Chondrocyte (in vitro differentiated cells): ENCODE data around the gene CCL14. TPM values are rescaled to one million over a fixed set of nuclear protein-coding genes. Genes with fewer than 3 reads are reported as not detected.
"Not testable (repeated sequence)": the region's sequence is repeated elsewhere in the genome, so short reads cannot be mapped to it uniquely, and the experiment has no call there.

ENCODE experiments used
- DNase-seq: peaks from one replicate; pipeline ENCODE4 v3.0.0; 2021; ENCODE audit warnings: mixed read lengths, low spot score
- H3K27ac Mint-ChIP-seq: one replicate; pipeline ENCODE4 v1.8.0; 2021; ENCODE audit warnings: mild to moderate bottlenecking, moderate library complexity, mixed read lengths; ENCODE audit not compliant: unreplicated experiment
- H3K27me3 Mint-ChIP-seq: 2 replicates; pipeline ENCODE4 v1.8.0; 2021; ENCODE audit warnings: low read depth, mixed read lengths
- H3K36me3 Mint-ChIP-seq: 2 replicates; pipeline ENCODE4 v1.8.0; 2021; ENCODE audit warnings: low read depth, mixed read lengths
- H3K4me1 Mint-ChIP-seq: 2 replicates; pipeline ENCODE4 v1.8.0; 2021; ENCODE audit warnings: low read depth, mild to moderate bottlenecking, mixed read lengths
- H3K4me3 Mint-ChIP-seq: one replicate; pipeline ENCODE4 v1.8.0; 2021; ENCODE audit warnings: mild to moderate bottlenecking, moderate library complexity, mixed read lengths; ENCODE audit not compliant: unreplicated experiment
- H3K9me3 Mint-ChIP-seq: 2 replicates; pipeline ENCODE4 v1.8.0; 2021; ENCODE audit warnings: low read depth, mixed read lengths
- CTCF ChIP-seq: fragments of 200-600 bp; sonication (generic); IDR thresholded peaks from 2 replicates; pipeline ENCODE4 v1.5.0; 2021; ENCODE audit warnings: antibody characterized with exemption, mild to moderate bottlenecking, moderate library complexity
- total RNA-seq: library from RNA; stranded (reverse); gene quantifications from 3 replicates; pipeline ENCODE4 v1.2.1, GENCODE V29; 2021

CCL14 gene
- total RNA-seq, 1 donor from 2014 or later, result not detected

DNA sequence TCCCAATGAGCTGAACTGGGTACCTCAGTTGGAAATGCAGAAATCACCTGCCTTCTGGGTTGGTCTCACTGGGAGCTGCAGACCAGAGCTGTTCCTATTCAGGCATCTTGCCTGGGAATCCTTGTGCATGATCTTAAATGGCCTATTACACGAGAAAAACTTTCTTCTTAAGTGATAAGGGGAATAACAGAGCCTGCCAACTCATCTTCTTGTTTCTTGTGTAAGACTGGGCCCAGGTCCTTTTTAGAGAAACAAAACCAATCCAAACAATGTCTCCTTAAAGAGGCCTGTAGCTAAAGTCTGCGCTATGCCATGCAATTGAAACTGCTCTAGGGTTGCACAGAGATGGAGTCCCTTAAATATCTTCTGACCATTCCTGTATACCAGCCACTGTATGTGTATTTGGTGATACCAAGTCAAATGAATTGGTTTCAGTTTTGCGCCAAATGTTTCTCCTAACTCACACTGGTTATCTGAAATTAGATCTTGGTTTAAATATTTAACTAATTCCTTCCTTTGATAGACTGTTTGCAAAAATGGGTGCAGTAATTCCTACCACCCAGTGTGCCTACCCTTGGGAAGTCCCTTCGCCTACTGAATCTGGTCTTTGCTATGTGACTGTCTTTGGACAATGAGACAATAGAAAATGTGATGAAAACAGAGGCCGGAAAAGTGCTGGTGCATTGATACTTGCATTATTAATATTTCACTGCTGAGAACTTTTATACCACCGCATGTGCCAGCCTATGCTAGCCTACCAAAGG is 37.8 kb upstream of the CCL14 start:
- no peak for TF ChIP-seq CTCF
- H3K36me3 Mint-ChIP-seq, result no peaks in the 10 kb centered on the region
- peaks cover 39% of the 10 kb centered on the region for H3K27me3 Mint-ChIP-seq
- peaks cover 2% of the 10 kb centered on the region for H3K9me3 Mint-ChIP-seq
- DNase-seq, result no peak
- no peak overlapping the region for H3K27ac Mint-ChIP-seq
- H3K4me1 Mint-ChIP-seq, result no peaks in the 10 kb centered on the region
- no peak overlapping the region for H3K4me3 Mint-ChIP-seq

- Mint-ChIP-seq H3K27ac (no peak overlapping the region), H3K4me3 (no peak overlapping the region), H3K4me1 (no peaks in the 10 kb centered on the region), H3K36me3 (no peaks in the 10 kb centered on the region), H3K27me3 (peaks cover 44% of the 10 kb centered on the region), H3K9me3 (peaks cover 2% of the 10 kb centered on the region)
- DNase-seq, result no peak
- TF ChIP-seq CTCF, result no peak
Observed at GRCh38 chr17:36019423-36019822, 32.9 kb upstream of the CCL14 start.

- H3K27ac Mint-ChIP-seq, result no peak within 1 kb of the TSS
- H3K4me1 Mint-ChIP-seq, result no peaks in the 10 kb centered on the region
- H3K27me3 Mint-ChIP-seq, result peaks cover 51% of the 10 kb centered on the region
- no peak within 1 kb of the TSS for H3K4me3 Mint-ChIP-seq
- no peaks in the 10 kb centered on the region for H3K36me3 Mint-ChIP-seq
- peaks cover 2% of the 10 kb centered on the region for H3K9me3 Mint-ChIP-seq
- no peak for TF ChIP-seq CTCF
- DNase-seq, result no peak
Observed at GRCh38 chr17:36017799-36018198, 31.3 kb upstream of the CCL14 start, which contains the start of gene CCL23. Gene CCL23 (minus strand): TSS chr17:36017972. CDS start chr17:36017897, 75 bp downstream.

GRCh38 chr17:36016555-36016954 is 30.0 kb upstream of the CCL14 start:
- no peak overlapping the region for H3K4me3 Mint-ChIP-seq
- H3K27me3 Mint-ChIP-seq, result peaks cover 40% of the 10 kb centered on the region
- TF ChIP-seq CTCF, result no peak
- no peaks in the 10 kb centered on the region for H3K36me3 Mint-ChIP-seq
- peaks cover 6% of the 10 kb centered on the region for H3K9me3 Mint-ChIP-seq
- no peak overlapping the region for H3K27ac Mint-ChIP-seq
- DNase-seq, result no peak
- H3K4me1 Mint-ChIP-seq, result no peaks in the 10 kb centered on the region

DNA sequence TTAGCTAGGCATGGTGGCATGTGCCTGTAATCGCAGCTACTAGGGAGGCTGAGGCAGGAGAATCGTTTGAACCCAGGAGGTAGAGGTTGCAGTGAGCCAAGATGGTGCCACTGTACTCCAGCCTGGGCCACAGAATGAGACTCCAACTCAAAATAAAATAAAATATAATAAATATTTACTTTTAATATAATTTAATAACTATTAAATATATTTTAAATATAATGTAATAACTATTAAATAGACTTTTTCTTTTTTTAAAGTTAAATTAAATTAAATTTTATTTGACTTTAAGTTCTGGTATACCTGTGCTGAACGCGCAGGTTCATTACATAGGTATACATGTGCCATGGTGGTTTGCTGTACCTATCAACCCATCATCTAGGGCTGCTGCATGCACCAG is 29.4 kb upstream of the CCL14 start:
- H3K27ac Mint-ChIP-seq, H3K4me1 Mint-ChIP-seq: not testable (repeated sequence)
- peaks cover 39% of the 10 kb centered on the region for H3K27me3 Mint-ChIP-seq

GRCh38 chr17:36014946-36015345 is 28.4 kb upstream of the CCL14 start:
- DNase-seq, result no peak
- H3K4me1 Mint-ChIP-seq, result no peaks in the 10 kb centered on the region
- no peak for TF ChIP-seq CTCF
- peaks cover 35% of the 10 kb centered on the region for H3K27me3 Mint-ChIP-seq
- H3K36me3 Mint-ChIP-seq, result no peaks in the 10 kb centered on the region
- H3K27ac Mint-ChIP-seq, result no peak overlapping the region
- peaks cover 6% of the 10 kb centered on the region for H3K9me3 Mint-ChIP-seq
- no peak overlapping the region for H3K4me3 Mint-ChIP-seq

More for the DNA sequence above, 29.4 kb upstream of the CCL14 start:
- H3K4me3 Mint-ChIP-seq, DNase-seq, H3K36me3 Mint-ChIP-seq, H3K9me3 Mint-ChIP-seq: not testable (repeated sequence)
